ENCODE measurements around the gene CDHR2.
A peak's percentile ranks its signal among the peaks of the same experiment; 100 is the strongest.

The CDHR2 gene

DNA sequence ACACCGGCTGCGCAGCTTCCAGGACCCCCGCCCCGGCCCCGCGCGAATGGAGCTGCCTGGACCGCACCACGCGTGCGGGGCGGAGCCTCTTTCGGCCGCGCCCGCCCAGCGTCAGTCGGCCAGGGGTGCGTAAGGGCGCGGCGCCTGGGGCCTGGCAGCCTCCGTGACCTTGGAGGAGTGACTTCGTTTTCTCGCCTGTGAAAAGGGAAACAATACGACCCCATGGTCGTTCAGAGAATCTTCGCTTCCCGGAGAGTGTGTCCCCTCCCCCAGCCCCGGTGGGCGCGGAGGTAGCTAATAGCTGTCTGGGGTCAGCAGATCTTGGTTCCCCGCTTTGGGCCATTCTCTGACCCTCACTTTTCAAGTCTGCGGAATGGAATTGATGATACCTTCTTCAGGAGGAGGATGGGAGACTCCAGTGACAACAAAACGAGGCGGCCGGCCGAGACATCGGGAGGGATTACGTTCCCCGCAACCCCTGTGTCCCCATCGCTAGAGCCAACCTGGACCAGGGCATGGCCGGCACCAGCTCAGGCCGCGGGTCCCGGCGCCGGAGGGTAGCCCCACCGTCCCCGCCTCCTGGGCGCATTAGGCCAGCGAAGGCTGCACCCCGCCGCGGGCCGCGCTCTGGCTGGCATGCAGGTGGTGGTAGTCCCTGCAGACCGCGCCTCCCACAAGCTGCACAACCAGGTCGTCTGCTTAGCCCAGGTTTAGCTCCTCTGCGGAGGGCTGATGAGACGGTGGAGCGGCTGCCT is 5.5 kb upstream of the CDHR2 start:
- peak in 1 of 2 experiments; percentile 74 for DNase-seq (ENCODE audit: low read depth in 1 of 2, low spot score in 1 of 2)
- Histone ChIP-seq H3K4me3 (replicated peaks; ENCODE audit: insufficient read depth, low read length) (peak overlapping the region; percentile 60), H3K27me3 (ENCODE audit: insufficient read depth, poor library complexity, severe bottlenecking) (no peaks in the 10 kb centered on the region), H3K27ac (replicated peaks) (peak overlapping the region; percentile 81)
- TF ChIP-seq, protein P1, sequence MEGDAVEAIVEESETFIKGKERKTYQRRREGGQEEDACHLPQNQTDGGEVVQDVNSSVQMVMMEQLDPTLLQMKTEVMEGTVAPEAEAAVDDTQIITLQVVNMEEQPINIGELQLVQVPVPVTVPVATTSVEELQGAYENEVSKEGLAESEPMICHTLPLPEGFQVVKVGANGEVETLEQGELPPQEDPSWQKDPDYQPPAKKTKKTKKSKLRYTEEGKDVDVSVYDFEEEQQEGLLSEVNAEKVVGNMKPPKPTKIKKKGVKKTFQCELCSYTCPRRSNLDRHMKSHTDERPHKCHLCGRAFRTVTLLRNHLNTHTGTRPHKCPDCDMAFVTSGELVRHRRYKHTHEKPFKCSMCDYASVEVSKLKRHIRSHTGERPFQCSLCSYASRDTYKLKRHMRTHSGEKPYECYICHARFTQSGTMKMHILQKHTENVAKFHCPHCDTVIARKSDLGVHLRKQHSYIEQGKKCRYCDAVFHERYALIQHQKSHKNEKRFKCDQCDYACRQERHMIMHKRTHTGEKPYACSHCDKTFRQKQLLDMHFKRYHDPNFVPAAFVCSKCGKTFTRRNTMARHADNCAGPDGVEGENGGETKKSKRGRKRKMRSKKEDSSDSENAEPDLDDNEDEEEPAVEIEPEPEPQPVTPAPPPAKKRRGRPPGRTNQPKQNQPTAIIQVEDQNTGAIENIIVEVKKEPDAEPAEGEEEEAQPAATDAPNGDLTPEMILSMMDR (IDR thresholded peaks at IDR 0.05; ENCODE audit: insufficient read depth, low read length) = no peak
- peak; percentile 30; the same call in 1 of the 2 replicates for TF ChIP-seq POLR2AphosphoS5 (IDR thresholded peaks at IDR 0.05; ENCODE audit: low read depth)

DNA sequence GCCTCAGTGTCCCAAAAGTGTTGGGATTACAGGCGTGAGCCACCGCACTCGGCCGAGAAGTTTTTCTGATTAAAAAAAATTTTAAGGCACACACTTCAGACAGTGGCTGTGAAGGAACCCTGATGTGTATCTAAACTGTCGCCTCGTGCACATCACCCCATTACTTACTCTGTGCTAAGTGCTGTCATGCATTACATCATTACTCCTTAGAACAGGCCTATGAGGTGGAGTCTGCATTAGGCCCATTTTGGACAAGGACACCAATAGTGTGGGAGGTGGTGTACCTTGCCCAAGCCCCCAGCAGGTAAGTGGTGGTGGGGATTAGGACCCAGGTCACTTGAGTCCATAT is 3.8 kb upstream of the CDHR2 start:
- Histone ChIP-seq H3K4me3 (replicated peaks; ENCODE audit: insufficient read depth, low read length) (no peak overlapping the region), H3K27ac (replicated peaks) (no peak overlapping the region), H3K27me3 (ENCODE audit: insufficient read depth, poor library complexity, severe bottlenecking) (no peaks in the 10 kb centered on the region)
- DNase-seq (ENCODE audit: low read depth in 1 of 2, low spot score in 1 of 2) = no peak
- no peak for TF ChIP-seq GABPA (IDR thresholded peaks at IDR 0.05; ENCODE audit: low read depth)
- TF ChIP-seq, protein P1 (IDR thresholded peaks at IDR 0.05; ENCODE audit: insufficient read depth, low read length) = no peak
- TF ChIP-seq SPI1 (IDR thresholded peaks at IDR 0.05; ENCODE audit: borderline replicate concordance, low read depth) = no peak
- no peak for TF ChIP-seq POLR2AphosphoS5 (IDR thresholded peaks at IDR 0.05; ENCODE audit: low read depth)
- TF ChIP-seq, protein P2, sequence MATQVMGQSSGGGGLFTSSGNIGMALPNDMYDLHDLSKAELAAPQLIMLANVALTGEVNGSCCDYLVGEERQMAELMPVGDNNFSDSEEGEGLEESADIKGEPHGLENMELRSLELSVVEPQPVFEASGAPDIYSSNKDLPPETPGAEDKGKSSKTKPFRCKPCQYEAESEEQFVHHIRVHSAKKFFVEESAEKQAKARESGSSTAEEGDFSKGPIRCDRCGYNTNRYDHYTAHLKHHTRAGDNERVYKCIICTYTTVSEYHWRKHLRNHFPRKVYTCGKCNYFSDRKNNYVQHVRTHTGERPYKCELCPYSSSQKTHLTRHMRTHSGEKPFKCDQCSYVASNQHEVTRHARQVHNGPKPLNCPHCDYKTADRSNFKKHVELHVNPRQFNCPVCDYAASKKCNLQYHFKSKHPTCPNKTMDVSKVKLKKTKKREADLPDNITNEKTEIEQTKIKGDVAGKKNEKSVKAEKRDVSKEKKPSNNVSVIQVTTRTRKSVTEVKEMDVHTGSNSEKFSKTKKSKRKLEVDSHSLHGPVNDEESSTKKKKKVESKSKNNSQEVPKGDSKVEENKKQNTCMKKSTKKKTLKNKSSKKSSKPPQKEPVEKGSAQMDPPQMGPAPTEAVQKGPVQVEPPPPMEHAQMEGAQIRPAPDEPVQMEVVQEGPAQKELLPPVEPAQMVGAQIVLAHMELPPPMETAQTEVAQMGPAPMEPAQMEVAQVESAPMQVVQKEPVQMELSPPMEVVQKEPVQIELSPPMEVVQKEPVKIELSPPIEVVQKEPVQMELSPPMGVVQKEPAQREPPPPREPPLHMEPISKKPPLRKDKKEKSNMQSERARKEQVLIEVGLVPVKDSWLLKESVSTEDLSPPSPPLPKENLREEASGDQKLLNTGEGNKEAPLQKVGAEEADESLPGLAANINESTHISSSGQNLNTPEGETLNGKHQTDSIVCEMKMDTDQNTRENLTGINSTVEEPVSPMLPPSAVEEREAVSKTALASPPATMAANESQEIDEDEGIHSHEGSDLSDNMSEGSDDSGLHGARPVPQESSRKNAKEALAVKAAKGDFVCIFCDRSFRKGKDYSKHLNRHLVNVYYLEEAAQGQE (IDR thresholded peaks at IDR 0.05; ENCODE audit: insufficient replicate concordance, low read depth) = no peak

DNA sequence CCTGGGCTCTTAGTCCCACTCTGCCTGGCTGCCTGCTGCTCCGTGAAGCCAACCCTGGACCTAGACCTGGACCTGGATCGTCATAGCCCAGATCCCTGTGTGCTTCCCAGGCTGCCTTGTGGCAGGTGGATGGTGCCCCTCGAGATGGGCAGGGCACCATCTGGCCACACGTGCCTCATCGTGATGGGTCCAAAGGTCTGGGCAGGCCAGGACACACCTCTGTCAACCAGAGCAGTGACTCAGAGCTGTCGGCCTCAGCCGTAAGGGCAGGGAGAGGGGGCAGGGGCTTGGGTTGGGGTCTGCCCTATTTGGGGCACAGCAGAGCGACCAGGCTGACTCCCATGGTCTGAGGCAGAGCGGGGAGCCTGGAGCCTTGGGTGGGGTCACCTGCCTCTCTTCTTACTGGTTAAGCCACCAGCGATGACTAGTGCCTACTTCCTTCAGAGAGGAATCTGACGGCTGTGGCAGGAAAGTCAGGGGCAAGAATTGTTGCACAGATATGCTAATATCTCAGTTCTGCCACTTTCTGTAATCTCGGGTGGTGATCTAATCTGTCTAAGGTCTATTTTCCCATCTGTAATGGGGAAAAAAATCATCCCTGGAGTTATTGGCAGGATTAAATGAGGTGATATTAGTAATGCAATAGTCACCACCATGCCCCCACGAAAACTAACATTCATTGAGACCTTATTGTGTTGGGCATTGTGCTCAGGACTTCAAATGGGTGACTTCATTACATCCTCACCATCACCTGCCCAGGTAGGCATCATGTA is 3.2 kb upstream of the CDHR2 start:
- H3K4me3 ChIP-seq (replicated peaks; ENCODE audit: insufficient read depth, low read length) = no peak overlapping the region
- no peak overlapping the region for H3K27ac ChIP-seq (replicated peaks)
- no peaks in the 10 kb centered on the region for H3K27me3 ChIP-seq (ENCODE audit: insufficient read depth, poor library complexity, severe bottlenecking)

More for the DNA sequence above, 3.2 kb upstream of the CDHR2 start:
- TF ChIP-seq, protein P2 (IDR thresholded peaks at IDR 0.05; ENCODE audit: insufficient replicate concordance, low read depth) = no peak
- TF ChIP-seq POLR2AphosphoS5 (IDR thresholded peaks at IDR 0.05; ENCODE audit: low read depth) (no peak), GABPA (IDR thresholded peaks at IDR 0.05; ENCODE audit: low read depth) (no peak), SPI1 (IDR thresholded peaks at IDR 0.05; ENCODE audit: borderline replicate concordance, low read depth) (no peak)
- TF ChIP-seq, protein P1 (IDR thresholded peaks at IDR 0.05; ENCODE audit: insufficient read depth, low read length) = no peak
- no peak for DNase-seq (ENCODE audit: low read depth in 1 of 2, low spot score in 1 of 2)
